GM23338 (cell line): Measurements from ENCODE around the gene NR1D1.

Experiments used
- EZH2 ChIP-seq: fragments of 200-600 bp; sonication (generic); IDR thresholded peaks from one replicate; pipeline ENCODE4 v1.8.0; 2017; ENCODE audit warnings: antibody characterized with exemption, mild to moderate bottlenecking, low read depth; ENCODE audit not compliant: unreplicated experiment
- EZH2phosphoT487 ChIP-seq: fragments of 200-600 bp; sonication (generic); IDR thresholded peaks from one replicate; pipeline ENCODE4 v1.8.1; 2018; ENCODE audit warnings: antibody characterized with exemption; ENCODE audit not compliant: unreplicated experiment
- REST ChIP-seq: IDR thresholded peaks from one replicate; pipeline ENCODE4 v1.6.1; 2018; ENCODE audit warnings: antibody characterized with exemption; ENCODE audit not compliant: unreplicated experiment
- ZNF462 ChIP-seq: fragments of 250-450 bp; sonication (Bioruptor Pico); IDR thresholded peaks from 2 replicates; pipeline ENCODE4 v1.5.0; 2020; ENCODE audit warnings: mild to moderate bottlenecking, moderate library complexity
- TF ChIP-seq, protein P1 (sequence below), 2 experiments: fragments of 200-600 bp in 1 of 2; sonication (generic) in 1 of 2; conservative IDR thresholded peaks; 2 replicates each; pipeline versions ENCODE4 v1.5.1 to v1.6.1; 2016 to 2017; ENCODE audit warnings: antibody characterized with exemption in 2 of 2, low read depth in 2 of 2, mild to moderate bottlenecking in 2 of 2, moderate library complexity in 1 of 2

- TF ChIP-seq, protein P1, sequence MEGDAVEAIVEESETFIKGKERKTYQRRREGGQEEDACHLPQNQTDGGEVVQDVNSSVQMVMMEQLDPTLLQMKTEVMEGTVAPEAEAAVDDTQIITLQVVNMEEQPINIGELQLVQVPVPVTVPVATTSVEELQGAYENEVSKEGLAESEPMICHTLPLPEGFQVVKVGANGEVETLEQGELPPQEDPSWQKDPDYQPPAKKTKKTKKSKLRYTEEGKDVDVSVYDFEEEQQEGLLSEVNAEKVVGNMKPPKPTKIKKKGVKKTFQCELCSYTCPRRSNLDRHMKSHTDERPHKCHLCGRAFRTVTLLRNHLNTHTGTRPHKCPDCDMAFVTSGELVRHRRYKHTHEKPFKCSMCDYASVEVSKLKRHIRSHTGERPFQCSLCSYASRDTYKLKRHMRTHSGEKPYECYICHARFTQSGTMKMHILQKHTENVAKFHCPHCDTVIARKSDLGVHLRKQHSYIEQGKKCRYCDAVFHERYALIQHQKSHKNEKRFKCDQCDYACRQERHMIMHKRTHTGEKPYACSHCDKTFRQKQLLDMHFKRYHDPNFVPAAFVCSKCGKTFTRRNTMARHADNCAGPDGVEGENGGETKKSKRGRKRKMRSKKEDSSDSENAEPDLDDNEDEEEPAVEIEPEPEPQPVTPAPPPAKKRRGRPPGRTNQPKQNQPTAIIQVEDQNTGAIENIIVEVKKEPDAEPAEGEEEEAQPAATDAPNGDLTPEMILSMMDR (conservative IDR thresholded peaks at IDR 0.05; ENCODE audit: low read depth in 2 of 2) = no peak
- TF ChIP-seq EZH2 (peak; percentile 16), ZNF462 (CRISPR knock-in tag) (0 out of 2 replicates have a peak, but pooled peaks have one; percentile 3), REST (no peak), EZH2phosphoT487 (no peak)
Measured at GRCh38 chr17:40107522-40108174, 7.3 kb upstream of the NR1D1 start.
